ENCODE measurements around the gene MLH1.
A peak's percentile ranks its signal among the peaks of the same experiment; 100 is the strongest.
"Not testable (repeated sequence)": the region's sequence is repeated elsewhere in the genome, so short reads cannot be mapped to it uniquely, and the experiment has no call there.

MLH1 gene

DNA sequence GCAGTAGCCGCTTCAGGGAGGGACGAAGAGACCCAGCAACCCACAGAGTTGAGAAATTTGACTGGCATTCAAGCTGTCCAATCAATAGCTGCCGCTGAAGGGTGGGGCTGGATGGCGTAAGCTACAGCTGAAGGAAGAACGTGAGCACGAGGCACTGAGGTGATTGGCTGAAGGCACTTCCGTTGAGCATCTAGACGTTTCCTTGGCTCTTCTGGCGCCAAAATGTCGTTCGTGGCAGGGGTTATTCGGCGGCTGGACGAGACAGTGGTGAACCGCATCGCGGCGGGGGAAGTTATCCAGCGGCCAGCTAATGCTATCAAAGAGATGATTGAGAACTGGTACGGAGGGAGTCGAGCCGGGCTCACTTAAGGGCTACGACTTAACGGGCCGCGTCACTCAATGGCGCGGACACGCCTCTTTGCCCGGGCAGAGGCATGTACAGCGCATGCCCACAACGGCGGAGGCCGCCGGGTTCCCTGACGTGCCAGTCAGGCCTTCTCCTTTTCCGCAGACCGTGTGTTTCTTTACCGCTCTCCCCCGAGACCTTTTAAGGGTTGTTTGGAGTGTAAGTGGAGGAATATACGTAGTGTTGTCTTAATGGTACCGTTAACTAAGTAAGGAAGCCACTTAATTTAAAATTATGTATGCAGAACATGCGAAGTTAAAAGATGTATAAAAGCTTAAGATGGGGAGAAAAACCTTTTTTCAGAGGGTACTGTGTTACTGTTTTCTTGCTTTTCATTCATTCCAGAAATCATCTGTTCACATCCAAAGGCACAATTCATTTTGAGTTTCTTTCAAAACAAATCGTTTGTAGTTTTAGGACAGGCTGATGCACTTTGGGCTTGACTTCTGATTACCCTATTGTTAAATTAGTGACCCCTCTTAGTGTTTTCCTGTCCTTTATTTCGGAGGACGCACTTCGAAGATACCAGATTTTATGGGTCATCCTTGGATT lies at the start of gene MLH1:
Gene MLH1 (plus strand): TSS at position 193 of the 958 bp plus-strand sequence. CDS start 30 bp downstream, at position 223.
- DNase-seq, result peak; percentile 98

DNA sequence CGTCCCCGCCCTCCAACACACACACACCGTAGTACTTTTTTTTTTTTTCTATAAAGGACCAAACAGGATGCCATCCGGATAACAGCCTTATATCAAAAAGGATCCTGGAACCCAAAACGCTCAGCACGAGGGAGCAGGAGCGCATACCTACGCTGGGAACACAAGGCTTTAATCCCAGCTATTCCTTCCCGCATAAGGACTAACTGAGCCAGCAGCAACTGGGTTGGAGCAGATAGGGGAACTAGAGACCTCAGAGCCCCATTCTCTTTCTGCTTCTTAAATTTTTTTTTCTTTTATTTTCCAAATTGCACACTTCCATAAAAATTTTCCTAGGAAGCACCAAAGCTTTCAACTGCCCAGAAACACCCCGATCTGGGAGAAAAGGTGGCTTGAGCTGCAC lies 49.7 kb upstream of the MLH1 start:
- peak; percentile 52 for DNase-seq

DNA sequence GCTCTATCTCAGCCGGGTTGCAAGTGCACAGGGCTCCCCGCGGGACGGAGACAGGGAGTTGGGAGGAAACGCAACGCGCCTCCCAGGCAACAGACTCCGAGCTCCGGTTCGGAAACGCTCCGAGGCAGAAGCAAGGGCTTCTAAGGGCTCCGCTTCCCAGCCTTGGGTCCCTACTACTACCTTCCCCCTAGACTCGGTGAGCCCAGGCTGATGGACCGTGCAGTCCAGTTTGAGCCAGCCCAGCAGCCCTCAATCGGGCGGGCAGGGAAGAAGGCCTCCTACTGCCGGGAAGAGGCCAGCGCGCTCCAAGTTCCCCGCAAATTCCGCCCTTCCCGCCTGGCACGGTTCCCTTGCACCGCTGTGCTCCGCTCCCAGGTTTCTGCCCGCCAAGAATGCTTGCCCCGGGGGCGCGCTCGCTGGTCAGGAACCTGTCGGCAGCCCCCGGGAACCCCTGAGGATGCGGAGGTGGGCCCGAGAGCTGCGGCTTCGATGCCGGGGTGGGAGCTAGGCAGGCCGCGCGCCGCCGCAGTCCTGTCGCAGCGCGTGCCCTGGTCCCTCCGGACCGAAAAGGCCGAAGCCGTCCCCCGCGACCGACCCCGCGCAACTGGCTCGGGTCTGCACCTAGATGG lies 49.2 kb upstream of the MLH1 start:
- DNase-seq, result no peak

DNA sequence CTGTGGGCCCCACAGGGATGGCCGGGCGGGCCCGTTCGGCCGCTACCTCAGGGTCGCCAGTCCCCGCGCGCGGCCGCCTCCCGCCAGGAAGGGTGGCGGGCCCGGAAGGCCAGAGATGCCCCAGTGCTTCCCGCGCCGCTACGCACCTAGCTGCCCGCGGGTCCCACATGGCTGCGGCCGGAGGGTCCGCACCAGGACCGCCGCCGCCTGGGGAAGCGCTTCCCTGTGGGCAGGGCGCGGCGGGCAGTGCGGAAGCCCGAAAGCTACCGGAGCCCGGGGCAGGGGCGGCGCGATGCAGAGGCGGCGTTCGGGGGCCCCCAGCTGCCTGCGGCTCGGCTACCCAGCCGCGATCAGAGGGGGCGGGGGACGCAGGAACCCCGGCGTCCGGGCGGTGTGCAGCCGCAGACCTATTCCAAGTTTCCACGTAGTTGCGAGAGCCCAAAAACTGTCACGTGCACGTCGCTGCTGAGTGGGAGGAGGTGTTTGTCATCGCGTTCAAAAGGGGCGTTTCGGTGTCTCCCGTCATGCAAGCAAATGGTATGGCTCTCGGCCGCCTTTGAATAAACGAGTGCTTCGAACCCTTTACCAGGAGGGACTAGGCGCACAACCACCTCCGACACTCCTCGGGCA lies 48.6 kb upstream of the MLH1 start, which contains the start of gene TRANK1:
Gene TRANK1 (minus strand): TSS at position 414 of the 630 bp plus-strand sequence. CDS start 245 bp downstream, at position 169.
- peak; percentile 89 for DNase-seq

DNA sequence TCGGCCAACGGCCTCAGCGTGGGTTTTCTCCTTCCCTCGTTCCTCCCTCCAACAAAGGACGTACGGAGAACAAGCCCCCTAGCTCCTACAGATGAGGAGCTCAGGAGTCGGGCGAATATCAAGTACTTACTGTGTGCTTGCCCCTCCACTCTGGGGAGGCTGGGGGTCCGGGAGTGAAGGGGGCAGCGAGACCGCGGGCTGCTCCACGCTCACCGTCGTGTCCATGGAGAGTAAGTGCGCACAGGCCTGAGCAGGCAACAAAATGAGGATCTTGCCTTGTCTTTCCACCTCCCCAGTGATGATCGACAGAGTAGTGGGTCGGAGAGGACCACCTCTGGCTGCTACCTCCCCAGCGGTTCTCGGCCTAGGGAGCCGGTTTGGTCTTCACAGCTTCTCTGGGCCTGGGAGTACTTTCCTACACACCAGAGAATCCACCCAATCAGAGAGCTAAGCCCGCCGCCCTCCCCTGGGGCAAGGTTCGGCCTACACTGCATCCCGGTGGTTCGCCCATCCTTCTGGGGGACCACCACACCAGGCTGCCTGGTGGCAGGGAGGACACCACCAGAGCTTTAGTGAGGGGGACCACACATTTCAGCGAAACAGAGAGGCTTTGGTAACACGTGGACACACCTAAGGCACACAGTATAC lies 47.9 kb upstream of the MLH1 start:
- DNase-seq, result peak; percentile 57

DNA sequence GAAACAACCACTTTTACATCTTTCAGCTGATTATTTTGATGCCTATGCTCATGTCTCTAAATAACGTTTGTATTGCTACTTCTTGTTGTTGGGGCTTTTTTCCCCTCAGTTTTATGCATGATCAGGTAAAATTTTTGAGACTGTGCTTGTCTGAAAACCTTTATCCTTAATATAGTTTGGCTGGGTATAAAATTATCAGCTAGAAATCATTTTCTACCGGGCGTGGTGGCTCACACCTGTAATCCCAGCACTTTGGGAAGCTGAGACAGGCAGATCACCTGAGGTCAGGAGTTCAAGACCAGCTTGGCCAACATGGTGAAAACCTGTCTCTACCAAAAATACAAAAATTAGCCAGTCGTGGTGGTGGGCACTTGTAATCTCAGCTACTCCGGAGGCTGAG lies 45.5 kb upstream of the MLH1 start:
- DNase-seq, result peak; percentile 40

DNA sequence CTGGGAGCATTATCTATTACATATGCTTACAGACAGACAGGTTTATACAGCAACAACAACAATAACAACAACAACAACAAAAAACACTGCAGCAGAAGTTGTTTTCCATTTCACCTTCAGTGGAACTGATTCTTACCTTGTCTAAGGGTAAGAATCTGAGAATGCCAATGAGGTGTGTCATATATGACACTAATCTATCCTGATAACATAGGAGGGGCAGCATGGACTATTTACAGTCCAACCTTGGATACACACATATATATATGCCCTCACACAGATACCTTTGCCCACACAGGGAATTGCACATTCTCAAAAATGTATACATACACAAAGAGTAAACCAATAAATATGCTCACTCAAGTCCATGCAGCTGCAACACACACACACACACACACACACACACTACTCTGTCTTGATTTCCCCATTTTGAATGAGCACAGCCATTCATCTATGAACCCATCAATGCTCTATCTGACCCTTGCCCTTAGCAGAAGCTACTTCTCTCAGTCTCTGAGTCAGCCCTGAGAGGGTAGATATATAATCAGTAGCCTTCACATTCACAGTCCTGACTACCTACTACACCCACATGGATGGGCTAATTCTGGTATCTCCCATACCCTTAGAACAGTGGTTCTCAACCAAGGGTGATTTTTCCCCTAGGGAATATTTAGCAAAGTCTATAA lies 38.7 kb upstream of the MLH1 start:
- DNase-seq, result no peak

DNA sequence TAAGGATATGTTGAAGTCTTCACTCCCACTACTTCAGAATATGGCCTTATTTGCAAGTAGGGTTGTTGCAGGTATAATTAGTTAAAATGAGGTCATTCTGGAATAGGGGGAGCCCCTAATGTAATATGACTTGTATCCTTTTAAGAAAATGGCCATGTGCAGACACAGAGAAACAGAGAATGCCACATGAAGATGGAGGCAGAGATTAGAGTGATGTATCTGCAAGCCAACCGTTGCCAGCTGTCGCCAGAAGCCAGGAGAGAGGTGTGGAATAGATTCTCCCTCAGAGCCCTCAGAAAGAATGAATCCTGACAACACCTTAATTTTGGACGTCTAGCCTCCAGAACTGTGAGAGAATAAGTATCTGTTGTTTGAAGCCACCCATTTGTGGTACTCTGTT lies 37.2 kb upstream of the MLH1 start:
- no peak for DNase-seq

DNA sequence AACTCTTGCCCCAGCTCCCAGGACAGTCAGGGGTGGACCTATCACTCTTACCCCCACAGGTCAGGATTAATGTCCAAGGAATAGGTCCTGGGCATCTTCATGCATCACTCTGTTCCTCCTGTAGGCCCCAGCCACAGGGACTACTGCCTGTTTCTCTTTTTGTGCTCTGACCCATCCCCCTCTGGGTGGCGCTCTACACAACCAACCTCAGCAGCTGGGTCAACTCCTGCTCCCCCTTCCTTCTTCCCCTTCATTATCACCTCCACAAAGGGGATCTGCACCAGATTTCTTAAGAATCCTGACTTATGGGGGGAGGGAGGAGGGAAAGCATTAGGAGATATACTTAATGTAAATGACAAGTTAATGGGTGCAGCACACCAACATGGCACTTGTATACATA lies 36.3 kb upstream of the MLH1 start:
- no peak for DNase-seq

DNA sequence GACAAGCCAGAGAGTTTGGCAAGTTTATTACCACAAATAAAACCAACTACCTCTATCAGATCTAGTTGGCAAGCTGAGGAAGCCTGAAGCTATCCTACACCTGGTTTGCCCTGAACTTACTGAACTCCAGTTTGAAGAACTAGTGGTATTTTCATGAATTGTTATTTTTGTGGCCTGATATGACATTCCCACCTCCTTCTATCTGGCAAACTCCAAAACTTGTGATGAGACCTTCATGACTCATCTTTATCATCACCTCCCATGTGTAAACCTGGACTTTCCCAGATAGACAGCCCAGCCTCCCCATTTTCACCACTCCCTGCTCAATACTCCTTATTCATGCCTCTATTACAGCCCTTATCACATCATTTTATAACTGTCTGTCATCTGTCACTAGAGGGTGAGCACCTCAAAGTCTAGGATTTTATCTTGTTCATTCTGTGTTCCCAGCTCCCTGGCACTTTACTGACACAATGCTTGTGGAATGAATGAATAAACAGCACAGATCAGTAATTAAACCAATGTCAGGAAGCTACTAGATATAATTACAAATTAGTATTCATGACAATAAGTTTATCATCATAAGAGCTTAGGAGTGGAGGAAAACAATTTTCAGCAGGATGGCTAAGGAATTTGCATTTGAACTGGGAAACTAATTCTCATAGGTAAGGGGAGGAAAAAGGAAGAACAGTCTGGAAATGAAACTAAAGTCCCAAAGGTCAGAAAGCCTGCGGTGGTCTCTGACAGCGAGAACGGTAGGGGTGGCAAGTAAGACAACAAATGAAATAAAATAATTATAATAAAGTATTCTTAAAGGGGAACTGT lies 35.2 kb upstream of the MLH1 start:
- DNase-seq, result no peak

DNA sequence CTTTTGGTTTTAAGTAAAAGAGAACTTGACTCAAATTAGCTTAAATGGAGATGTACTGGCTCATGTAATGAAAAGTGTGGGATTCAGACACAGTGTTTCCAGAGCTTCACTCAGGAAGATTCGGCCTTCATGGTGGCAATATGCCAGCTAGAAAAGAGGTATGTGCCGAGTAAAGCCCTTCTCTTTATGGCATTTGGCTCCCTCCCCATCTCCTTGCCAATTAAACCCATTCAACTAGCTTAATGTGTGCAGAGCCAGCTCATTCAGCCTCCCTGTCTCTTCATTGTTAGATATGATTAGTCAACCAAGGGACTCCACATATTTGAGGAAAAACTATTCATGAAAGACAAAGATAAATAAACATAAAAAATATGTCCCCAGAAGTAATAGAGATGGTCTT lies 33.5 kb upstream of the MLH1 start:
- no peak for DNase-seq

DNA sequence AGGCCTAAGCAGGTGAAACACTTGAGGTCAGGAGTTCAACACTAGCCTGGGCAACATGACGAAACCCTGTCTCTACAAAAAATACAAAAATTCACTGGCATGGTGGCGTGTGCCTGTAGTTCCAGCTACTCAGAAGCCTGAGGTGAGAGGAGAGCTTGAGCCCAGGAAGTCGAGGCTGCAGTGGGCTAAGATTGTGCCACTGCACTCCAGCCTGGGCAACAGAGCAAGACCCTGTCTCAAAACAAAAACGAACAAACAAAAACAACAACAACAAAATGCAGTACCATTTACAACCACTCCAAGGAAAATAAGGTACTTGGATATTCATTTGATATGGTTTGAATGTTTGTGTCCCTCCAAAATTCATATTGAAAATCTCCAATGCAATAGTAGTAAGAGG lies 32.8 kb upstream of the MLH1 start:
- no peak for DNase-seq

DNA sequence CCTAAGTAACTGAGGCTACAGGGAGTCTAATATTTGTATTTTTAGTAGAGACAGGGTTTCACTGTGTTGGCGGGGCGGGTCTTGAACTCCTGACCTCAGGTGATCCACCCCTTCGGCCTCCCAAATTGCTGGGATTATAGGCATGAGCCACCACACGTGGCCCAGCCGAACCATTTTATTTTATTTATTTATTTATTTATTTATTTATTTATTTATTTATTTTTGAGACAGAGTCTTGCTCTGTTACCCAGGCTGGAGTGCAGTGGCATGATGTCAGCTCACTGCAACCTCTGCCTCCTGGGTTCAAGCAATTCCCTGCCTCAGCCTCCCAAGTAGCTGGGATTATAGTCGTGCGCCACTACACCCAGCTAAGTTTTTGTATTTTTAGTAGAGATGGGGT lies 30.3 kb upstream of the MLH1 start:
- not testable (repeated sequence) for DNase-seq

DNA sequence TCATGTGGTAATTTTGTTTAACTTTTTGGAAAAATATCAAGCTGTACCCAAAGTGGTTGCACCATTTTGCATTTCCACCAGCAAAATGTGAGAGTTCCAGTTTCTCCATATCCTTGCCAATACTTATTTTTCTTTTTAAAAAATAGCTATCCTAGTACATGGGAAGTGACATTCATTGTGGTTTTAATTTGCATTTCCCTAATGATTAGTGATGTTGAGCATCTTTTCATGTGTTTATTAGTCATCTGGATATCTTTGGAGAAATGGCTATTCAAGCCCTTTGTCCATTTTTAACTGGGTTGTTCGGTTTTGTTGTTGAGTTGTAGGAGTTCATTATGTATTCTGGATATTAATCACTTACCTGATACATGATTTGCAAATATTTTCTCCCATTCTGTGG lies 29.0 kb upstream of the MLH1 start:
- DNase-seq, result no peak

DNA sequence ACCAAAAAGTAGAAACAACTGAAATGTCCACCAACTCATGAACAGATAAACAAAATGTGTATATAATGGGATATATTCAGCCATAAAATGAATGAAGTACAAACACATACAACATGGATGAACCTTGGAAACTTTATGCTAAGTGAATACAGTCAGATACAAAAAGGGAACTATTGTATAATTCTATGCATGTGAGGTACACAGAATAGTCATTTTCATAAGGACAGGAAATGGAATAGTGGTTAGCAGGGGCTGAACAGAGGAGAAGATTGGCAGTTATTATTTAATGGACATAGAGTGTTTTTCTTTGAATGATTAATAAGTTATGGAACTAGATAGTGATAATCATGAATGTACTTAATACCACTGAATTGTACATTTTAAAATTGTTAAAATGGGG lies 28.5 kb upstream of the MLH1 start:
- no peak for DNase-seq

DNA sequence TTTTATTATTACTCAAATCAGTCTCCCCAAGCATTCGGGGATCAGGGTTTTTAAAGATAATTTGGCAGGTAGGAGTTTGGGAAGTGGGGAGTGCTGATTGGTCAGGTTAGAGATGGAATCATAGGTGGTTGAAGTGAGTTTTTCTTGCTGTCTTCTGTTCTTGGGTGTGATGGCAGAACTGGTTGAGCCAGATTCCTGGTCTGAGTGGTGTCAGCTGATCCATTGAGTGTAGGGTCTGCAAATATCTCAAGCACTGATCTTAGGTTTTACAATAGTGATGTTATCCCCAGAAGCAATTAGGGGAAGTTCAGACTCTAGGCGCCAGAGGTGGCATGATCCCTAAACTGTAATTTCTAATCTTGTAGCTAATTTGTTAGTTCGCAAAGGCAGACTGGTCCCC lies 27.9 kb upstream of the MLH1 start:
- DNase-seq, result no peak

DNA sequence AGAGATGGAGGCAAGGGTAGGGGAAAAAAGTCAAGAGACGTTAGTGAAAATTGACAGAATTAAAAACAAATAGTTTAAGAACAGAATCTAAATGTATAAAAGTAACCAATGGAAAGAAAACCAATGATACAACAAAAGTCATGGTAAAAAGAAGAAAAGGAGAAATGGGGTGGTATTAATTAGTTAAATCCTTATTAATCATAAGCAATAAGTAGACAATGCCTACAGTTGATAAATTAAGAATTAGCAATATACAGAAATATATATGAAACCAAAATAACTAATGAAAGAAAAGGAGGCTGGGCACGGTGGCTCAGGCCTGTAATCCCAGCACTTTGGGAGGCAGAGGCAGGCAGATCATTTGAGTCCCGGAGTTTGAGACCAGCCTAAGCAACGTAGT lies 24.2 kb upstream of the MLH1 start:
- DNase-seq, result no peak

DNA sequence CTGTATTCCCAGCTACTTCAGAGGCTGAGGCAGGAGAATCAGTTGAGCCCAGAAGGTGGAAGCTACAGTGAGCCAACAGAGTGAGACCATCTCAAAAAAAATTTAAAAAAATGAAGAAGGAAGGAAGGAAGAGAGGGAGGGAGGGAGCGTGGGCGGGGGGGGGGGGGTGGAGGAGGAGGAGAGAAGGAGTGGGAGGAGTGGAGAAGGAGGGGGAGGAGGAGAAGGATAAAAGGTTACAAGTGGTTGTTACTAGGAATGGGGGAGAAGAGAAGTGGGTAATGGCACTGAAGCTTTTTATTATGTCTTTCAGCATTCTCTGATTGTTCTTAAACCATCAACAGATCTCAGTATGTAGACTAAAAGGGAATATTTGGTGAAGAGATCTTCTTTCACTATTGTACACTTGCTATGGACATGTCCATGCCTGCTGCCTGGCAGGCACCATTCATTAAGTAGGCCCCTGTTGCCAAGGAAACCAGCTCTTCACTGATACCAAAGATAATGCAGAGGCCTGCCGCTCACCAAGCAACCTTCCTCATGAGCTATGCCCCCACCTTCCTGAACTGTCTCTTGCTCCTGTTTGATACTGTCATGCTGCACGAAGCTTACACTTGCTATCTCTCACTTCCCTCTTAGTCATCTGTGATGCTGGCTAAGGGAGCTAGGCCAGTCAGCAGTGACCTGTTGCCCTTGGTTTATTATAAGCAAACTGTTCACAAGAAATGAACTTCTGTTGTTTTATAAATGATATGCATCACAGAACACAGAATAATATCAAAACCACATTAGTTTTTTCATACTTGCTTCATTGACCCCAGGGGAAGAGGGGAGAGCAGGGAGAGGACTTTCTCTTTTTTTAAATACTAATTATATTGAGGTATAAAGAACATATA lies 23.5 kb upstream of the MLH1 start:
- DNase-seq, result no peak

DNA sequence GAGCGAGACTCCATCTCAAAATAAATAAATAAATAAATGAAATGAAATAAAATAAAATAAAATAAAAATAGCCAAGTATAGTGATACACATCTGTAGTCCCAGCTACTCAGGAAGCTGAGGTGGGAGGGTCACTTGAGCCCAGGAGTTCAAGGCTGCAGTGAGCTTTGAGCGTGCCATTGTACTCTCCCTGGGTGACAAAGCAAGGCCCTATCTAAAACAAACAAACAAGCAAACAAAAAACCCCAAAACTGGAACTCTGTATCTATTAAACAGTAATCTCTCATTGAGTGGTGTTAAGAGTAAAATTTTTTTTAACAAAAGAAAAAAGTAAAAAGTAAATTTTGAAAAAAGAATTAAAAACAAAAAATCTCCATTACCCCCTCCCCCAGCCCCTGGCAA lies 21.2 kb upstream of the MLH1 start:
- no peak for DNase-seq

DNA sequence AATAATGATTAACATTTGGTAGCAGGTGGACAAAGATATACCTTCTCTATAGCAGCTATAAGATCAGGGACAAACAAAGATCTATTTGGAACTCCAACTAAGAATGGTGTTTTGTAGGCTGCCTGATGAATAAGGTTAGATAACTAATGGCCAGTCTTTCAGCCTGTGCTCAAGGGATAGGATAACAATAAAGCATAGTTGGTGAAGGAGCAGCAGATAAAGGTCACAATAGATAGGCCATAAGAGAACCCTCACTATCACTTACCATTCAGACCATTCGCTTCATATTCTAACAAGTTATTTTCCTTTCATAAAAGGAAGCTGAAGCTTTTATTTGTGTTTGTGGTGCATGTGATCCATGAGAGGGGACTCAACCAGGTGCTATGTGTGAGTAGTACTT lies 20.2 kb upstream of the MLH1 start:
- DNase-seq, result no peak

DNA sequence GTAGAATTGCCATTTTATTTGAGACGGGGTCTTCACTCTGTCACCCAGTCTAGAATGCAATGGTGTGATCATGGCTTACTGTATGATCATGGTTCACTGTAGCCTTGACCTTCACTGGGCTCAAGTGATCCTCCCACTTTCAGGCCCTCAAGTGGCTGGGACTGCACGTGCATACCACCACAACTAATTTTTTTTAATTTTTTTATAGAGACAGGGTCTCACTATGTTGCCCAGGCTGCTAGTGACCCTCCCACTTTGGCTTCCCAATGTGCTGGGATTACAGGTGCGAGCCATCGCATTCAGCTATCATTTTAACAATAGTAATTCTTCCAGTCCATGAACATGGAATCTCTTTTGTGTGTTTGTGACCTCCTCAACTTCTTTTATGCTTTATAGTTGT lies 12.3 kb upstream of the MLH1 start:
- DNase-seq, result no peak

Measured in activated CD8-positive, alpha-beta memory T cell treated with anti-CD3 and anti-CD28 coated beads for 24 hours (primary cell).